Uterus (tissue), 4 donors: ENCODE results near the gene NTRK3. TPM values are rescaled to one million over a fixed set of nuclear protein-coding genes. Genes with fewer than 3 reads are reported as not detected.

ENCODE experiments used
- DNase-seq, 2 donors: peaks; one replicate each; pipeline ENCODE4 v3.0.0-alpha.2; 2019 to 2020
- H3K27ac ChIP-seq, 2 donors: fragments of 200-600 bp; sonication (generic); 1 replicate in 1 of 2; 2 replicates in 1 of 2; pipeline ENCODE4 v1.5.1; 2016 to 2018
- H3K27me3 ChIP-seq, 2 donors: fragments of 200-600 bp; sonication (generic); one replicate each; pipeline ENCODE4 v1.5.1; 2018 to 2019; ENCODE audit warnings: control low read depth in 1 of 2
- H3K36me3 ChIP-seq, 2 donors: fragments of 200-600 bp; sonication (generic); one replicate each; pipeline ENCODE4 v1.5.1; 2019; ENCODE audit warnings: control low read depth in 1 of 2
- H3K4me1 ChIP-seq, 2 donors: fragments of 200-600 bp; sonication (generic); one replicate each; pipeline ENCODE4 v1.5.1; 2018 to 2019; ENCODE audit warnings: control low read depth in 1 of 2
- H3K4me3 ChIP-seq, 2 donors: fragments of 200-600 bp; sonication (generic); 1 replicate in 1 of 2; 2 replicates in 1 of 2; pipeline ENCODE4 v1.5.1; 2018 to 2019; ENCODE audit warnings: mild to moderate bottlenecking in 1 of 2
- H3K9me3 ChIP-seq, 2 donors: fragments of 200-600 bp; sonication (generic); one replicate each; pipeline ENCODE4 v1.5.1; 2019; ENCODE audit warnings: control low read depth in 1 of 2
- POLR2A ChIP-seq, 2 donors: fragments of 450-650 bp; IDR thresholded peaks; one replicate each; pipeline ENCODE4 v1.6.1; 2016; ENCODE audit warnings: antibody characterized with exemption in 2 of 2, mild to moderate bottlenecking in 1 of 2, moderate library complexity in 1 of 2
- intact Hi-C: fragments of 100-400 bp; cut with DNase I; formaldehyde crosslinking; loops from one replicate; pipeline ENCODE4 v1.15.1; 2023; ENCODE audit warnings: low total_unique reads
- total RNA-seq, 4 donors: library from RNA; depleted of rRNA in 3 of 4; stranded (reverse); fragments of >200 nt in 3 of 4; gene quantifications; one replicate each; pipeline versions ENCODE4 v1.1.0 to v1.2.4, GENCODE V29; 2014 to 2023
- TF ChIP-seq, protein P1 (sequence below), 4 experiments: fragments of 200-600 bp in 2 of 4; fragments of 450-650 bp in 2 of 4; sonication (generic) in 2 of 4; IDR thresholded peaks; one replicate each; pipeline ENCODE4 v1.5.1; 2016 to 2019; ENCODE audit warnings: antibody characterized with exemption in 4 of 4, mild to moderate bottlenecking in 2 of 4, moderate library complexity in 1 of 4
- donor health status: DM: yes; HTN: yes; CAD: no.

The NTRK3 gene
- total RNA-seq, 4 donors from 2014 or later, result 6.9 to 47.0 (median 32.5) TPM

DNA sequence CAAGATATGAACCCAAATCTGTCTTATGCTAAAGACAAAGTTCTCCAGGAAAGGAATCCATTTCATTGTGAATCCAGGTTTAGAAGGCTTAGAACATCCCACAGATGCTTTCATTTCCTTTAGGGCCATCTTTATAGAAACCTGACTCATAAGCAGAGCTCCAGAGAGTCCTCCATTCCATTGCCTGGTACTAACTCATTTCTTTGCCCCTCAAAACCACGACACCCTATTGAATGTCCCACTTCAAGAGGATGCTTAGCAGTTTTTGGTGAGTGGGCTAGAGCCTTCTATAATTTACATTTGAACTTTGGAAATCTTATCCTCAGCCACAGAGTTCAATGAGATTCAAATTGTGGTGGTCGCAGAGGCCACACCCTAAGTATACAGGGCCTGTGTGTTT is 325.0 kb downstream of the NTRK3 start:
- H3K4me3 ChIP-seq, result no peak overlapping the region

DNA sequence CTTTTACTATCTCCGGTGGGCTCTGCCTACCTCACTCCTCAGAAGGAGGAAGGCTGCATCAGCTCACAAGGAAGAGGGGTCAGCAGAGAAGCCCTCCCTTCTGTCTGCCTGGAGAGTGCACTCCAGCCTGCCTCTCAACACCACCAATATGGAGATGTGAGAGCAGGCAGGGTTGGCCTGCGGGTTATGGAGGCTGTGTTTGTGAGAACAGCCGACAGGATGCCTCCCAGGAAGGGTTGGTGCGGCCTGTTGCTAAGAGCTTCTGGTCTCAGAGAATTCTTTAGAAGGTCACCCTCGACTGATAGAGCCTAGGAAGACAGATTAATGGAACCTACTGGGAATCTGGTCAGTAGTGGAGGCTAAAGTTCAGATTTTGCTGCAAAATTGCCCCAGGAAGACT is 326.1 kb downstream of the NTRK3 start:
- no peak overlapping the region for H3K4me3 ChIP-seq
- H3K9me3 ChIP-seq, result no peaks in the 10 kb centered on the region
- no peaks in the 10 kb centered on the region for H3K27me3 ChIP-seq
- no peak for TF ChIP-seq POLR2A (IDR thresholded peaks at IDR 0.05)
- TF ChIP-seq, protein P1, sequence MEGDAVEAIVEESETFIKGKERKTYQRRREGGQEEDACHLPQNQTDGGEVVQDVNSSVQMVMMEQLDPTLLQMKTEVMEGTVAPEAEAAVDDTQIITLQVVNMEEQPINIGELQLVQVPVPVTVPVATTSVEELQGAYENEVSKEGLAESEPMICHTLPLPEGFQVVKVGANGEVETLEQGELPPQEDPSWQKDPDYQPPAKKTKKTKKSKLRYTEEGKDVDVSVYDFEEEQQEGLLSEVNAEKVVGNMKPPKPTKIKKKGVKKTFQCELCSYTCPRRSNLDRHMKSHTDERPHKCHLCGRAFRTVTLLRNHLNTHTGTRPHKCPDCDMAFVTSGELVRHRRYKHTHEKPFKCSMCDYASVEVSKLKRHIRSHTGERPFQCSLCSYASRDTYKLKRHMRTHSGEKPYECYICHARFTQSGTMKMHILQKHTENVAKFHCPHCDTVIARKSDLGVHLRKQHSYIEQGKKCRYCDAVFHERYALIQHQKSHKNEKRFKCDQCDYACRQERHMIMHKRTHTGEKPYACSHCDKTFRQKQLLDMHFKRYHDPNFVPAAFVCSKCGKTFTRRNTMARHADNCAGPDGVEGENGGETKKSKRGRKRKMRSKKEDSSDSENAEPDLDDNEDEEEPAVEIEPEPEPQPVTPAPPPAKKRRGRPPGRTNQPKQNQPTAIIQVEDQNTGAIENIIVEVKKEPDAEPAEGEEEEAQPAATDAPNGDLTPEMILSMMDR (IDR thresholded peaks at IDR 0.05), result no peak
- intact Hi-C loops, result no loop called here
- no peaks in the 10 kb centered on the region for H3K4me1 ChIP-seq
- DNase-seq, result no peak
- no peak overlapping the region for H3K27ac ChIP-seq
- H3K36me3 ChIP-seq, result no peaks in the 10 kb centered on the region

More for the DNA sequence above, 325.0 kb downstream of the NTRK3 start:
- Histone ChIP-seq H3K9me3 (no peaks in the 10 kb centered on the region), H3K36me3 (no peaks in the 10 kb centered on the region), H3K27me3 (no peaks in the 10 kb centered on the region), H3K27ac (no peak overlapping the region), H3K4me1 (no peaks in the 10 kb centered on the region)
- intact Hi-C loops, result no loop called here
- no peak for DNase-seq
- TF ChIP-seq, protein P1 (IDR thresholded peaks at IDR 0.05), result no peak
- TF ChIP-seq POLR2A (IDR thresholded peaks at IDR 0.05), result no peak

DNA sequence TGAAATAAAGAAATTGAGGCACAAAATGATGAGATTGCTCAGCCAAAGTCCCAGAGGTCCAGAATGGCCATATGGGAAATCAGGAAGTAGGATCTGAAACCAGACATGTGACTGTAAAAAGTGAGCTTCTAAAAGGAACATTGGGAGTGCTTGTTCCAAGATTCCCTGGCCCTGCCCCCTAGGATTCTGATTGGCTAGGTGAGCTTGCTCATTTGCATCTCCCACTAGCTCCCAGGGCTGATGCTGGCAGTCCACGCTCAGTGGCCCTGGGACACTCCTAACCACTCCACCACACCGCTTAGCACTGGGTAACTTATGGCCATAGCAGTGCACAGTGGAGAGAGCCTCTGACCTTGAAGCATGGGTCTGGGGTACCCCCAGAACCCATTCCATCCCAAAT is 326.7 kb downstream of the NTRK3 start:
- Histone ChIP-seq H3K4me1 (no peaks in the 10 kb centered on the region), H3K36me3 (no peaks in the 10 kb centered on the region), H3K27ac (no peak overlapping the region), H3K4me3 (no peak overlapping the region), H3K27me3 (no peaks in the 10 kb centered on the region), H3K9me3 (no peaks in the 10 kb centered on the region)
- no peak for DNase-seq
- intact Hi-C loops, result no loop called here
- TF ChIP-seq, protein P1 (IDR thresholded peaks at IDR 0.05), result no peak
- no peak for TF ChIP-seq POLR2A (IDR thresholded peaks at IDR 0.05)

DNA sequence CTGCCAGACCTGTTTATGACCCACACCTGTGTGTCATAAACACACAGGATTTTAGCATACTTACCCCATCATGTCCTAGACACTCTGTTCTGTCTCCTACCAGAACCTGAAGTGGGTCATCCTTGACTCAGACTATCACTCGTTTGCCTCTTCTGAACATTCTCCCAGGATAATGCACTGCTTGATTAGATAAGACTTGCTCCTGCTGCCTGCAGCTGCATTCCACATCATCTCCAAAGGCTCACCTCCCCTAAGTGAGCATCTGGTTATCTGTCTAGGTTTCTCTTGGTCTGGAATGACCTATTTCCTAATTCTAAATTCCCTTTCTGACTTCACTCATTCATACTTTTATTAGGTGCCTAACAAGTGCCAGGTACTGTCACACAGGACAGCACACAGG is 332.1 kb downstream of the NTRK3 start:
- Histone ChIP-seq H3K27me3 (no peaks in the 10 kb centered on the region), H3K27ac (no peak overlapping the region), H3K4me1 (no peaks in the 10 kb centered on the region), H3K9me3 (no peaks in the 10 kb centered on the region), H3K4me3 (no peak overlapping the region), H3K36me3 (no peaks in the 10 kb centered on the region)
- intact Hi-C loops, result no loop called here
- no peak for TF ChIP-seq POLR2A (IDR thresholded peaks at IDR 0.05)
- TF ChIP-seq, protein P1 (IDR thresholded peaks at IDR 0.05), result no peak
- no peak for DNase-seq

DNA sequence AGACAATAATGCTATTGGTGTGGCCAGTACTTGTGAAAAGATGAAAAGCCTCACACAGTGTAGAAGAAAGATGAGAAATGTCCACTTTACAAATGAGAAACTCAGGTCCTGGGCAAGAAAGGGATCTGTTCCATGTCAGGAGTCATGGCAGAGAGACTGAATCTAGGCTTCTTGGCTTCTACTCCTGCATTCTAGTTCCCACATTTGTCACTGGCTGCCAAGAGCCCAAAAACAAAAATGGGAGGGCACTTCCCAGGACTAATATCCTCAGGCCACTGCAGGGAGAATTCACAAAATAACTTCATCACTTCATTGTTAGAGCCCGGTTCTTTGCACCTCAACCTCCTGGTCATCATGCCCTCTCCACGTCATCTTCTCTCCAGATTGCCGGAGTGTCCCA is 337.5 kb downstream of the NTRK3 start:
- H3K27ac ChIP-seq, result no peak overlapping the region
- no peak for TF ChIP-seq POLR2A (IDR thresholded peaks at IDR 0.05)
- TF ChIP-seq, protein P1 (IDR thresholded peaks at IDR 0.05), result no peak
- H3K4me1 ChIP-seq, result no peaks in the 10 kb centered on the region
- no peaks in the 10 kb centered on the region for H3K27me3 ChIP-seq
- no peak overlapping the region for H3K4me3 ChIP-seq
- H3K9me3 ChIP-seq, result no peaks in the 10 kb centered on the region
- intact Hi-C loops, result no loop called here
- DNase-seq, result no peak
- H3K36me3 ChIP-seq, result no peaks in the 10 kb centered on the region
